ENCODE measurements around the gene TMEM238L.

DNA sequence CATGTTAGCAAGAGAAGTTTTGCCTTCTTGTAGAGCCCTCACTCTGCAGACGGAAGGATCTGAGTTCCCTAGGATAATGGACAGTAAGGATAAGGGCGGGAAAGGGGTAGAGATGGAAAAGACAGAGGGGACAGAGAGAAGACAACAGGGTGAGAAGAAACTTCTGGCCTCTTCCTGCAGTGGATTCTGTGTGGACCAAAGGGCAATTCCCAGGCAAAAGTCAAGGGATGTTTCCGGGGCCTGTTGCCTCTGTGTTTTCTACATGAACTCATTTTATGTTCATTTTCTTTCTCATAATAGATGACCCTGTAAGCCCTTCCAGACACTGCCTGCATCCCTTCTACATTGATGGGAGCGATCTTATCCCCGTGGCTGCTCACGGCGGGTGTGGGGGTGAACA, 647 bp upstream of the TMEM238L start:
- TF ChIP-seq GATA3 (IDR thresholded peaks at IDR 0.05; ENCODE audit: low read depth, low read length) = no peak
- TF ChIP-seq GATA2 (IDR thresholded peaks at IDR 0.05; ENCODE audit: low read depth, low read length) = no peak
